ENCODE measurements around the gene GPR12. TPM values are rescaled to one million over a fixed set of nuclear protein-coding genes. Genes with fewer than 3 reads are reported as not detected.
"Not testable (repeated sequence)": the region's sequence is repeated elsewhere in the genome, so short reads cannot be mapped to it uniquely, and the experiment has no call there.

GPR12 gene
- total RNA-seq, 2 experiments from 2014 or later, result not detected

DNA sequence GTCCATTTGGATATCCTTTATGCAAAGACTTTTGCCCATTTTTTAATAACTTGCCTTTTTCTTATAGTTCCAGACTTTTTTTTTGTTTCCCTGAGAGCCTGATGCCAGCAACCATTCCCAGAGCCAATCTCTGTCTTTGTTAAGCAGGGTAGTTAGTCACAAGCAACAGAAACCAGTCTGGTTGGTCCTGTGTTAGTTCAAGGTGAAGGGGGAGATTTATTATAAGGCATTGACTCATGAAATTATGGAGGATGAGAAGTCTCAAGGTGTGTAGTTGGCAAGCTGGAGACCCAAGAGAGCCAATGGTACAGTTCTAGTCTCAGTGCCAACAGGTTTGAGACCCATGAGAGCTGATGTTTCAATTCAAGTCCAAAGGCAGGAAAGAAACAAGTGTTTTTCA, 33.0 kb downstream of the GPR12 start:
- Mint-ChIP-seq H3K27ac (no peak overlapping the region), H3K27me3 (ENCODE audit: low read depth) (peaks cover 3% of the 10 kb centered on the region), H3K4me1 (ENCODE audit: low read depth) (no peaks in the 10 kb centered on the region), H3K4me3 (no peak overlapping the region), H3K9me3 (no peaks in the 10 kb centered on the region), H3K36me3 (ENCODE audit: low read depth) (no peaks in the 10 kb centered on the region)
- CTCF ChIA-PET, result interaction anchor here (0.8 kb wide), 1 partner anchor 23 kb away, joined by 3 read pairs; no protein-coding TSS in a partner anchor
- intact Hi-C loops (cut with micrococcal nuclease), result no loop called here
- no peak for DNase-seq

DNA sequence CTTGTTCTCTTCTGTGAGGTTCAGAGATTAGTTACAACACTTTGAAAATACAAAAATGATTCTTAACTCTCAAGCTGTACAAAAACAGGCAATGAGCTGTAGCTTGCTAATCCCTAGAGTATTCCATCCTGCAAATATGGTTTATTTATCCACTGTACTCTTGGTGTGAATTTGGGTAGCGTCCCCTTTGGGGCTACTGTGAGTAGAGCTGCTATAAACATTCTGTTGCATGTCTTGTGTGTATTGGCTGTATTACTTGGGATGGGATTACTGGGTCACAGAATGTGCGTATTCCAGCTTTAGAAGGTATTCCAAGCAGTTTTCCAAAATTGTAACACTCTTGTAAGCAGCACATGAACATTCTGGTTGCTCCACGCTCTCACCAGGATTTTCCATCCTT, 33.5 kb downstream of the GPR12 start:
- no peaks in the 10 kb centered on the region for H3K36me3 Mint-ChIP-seq (ENCODE audit: low read depth)
- DNase-seq, result no peak
- peaks cover 3% of the 10 kb centered on the region for H3K4me1 Mint-ChIP-seq (ENCODE audit: low read depth)
- H3K27ac Mint-ChIP-seq, result no peak overlapping the region
- no peaks in the 10 kb centered on the region for H3K9me3 Mint-ChIP-seq
- intact Hi-C loops (cut with micrococcal nuclease), result no loop called here
- CTCF ChIA-PET, result interaction anchor here (0.8 kb wide), 1 partner anchor 23 kb away, joined by 3 read pairs; no protein-coding TSS in a partner anchor
- H3K4me3 Mint-ChIP-seq, result no peak overlapping the region
- peaks cover 3% of the 10 kb centered on the region for H3K27me3 Mint-ChIP-seq (ENCODE audit: low read depth)

DNA sequence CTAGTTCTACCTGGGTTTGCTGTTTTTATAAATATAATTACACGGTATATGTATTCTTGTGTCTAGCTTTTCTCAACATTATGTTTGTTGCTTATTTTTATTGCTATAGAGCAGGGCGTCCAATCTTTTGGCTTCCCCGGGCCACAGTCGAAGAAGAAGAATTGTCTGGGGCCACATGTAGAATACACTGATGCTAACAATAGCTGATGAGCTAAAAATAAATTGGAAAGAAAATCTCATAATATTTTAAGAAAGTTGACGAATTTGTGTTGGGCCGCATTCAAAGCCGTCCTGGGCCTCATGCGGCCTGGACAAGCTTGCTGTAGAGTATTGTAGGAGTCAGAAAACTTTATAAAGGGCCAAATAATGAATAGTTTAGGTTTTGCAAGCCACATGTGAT, 33.9 kb downstream of the GPR12 start:
- DNase-seq, result no peak
- no peak overlapping the region for H3K4me3 Mint-ChIP-seq
- H3K9me3 Mint-ChIP-seq, result no peaks in the 10 kb centered on the region
- H3K27ac Mint-ChIP-seq, result no peak overlapping the region
- intact Hi-C loops (cut with micrococcal nuclease), result no loop called here
- CTCF ChIA-PET, result interaction anchor here (0.6 kb wide), 1 partner anchor 1098 kb away, joined by 3 read pairs; no protein-coding TSS in a partner anchor
- H3K27me3 Mint-ChIP-seq (ENCODE audit: low read depth), result peaks cover 3% of the 10 kb centered on the region
- peaks cover 6% of the 10 kb centered on the region for H3K4me1 Mint-ChIP-seq (ENCODE audit: low read depth)
- no peaks in the 10 kb centered on the region for H3K36me3 Mint-ChIP-seq (ENCODE audit: low read depth)

DNA sequence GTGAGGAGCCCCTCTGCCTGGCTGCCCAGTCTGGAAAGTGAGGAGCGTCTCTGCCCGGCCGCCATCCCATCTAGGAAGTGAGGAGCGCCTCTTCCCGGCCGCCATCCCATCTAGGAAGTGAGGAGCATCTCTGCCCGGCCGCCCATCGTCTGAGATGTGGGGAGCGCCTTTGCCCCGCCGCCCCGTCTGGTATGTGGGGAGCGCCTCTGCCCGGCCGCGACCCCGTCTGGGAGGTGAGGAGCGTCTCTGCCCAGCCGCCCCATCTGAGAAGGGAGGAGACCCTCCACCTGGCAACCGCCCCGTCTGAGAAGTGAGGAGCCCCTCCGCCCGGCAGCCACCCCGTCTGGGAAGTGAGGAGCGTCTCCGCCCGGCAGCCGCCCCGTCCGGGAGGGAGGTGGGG, 37.0 kb downstream of the GPR12 start:
- DNase-seq; H3K27ac Mint-ChIP-seq; H3K4me3 Mint-ChIP-seq; H3K9me3 Mint-ChIP-seq; H3K36me3 Mint-ChIP-seq (ENCODE audit: low read depth); H3K27me3 Mint-ChIP-seq (ENCODE audit: low read depth); CTCF ChIA-PET: not testable (repeated sequence)
- intact Hi-C loops (cut with micrococcal nuclease), result loop anchor here (5.0 kb wide), 1 partner anchor 64 kb away; no protein-coding TSS in a partner anchor
- H3K4me1 Mint-ChIP-seq (ENCODE audit: low read depth), result peaks cover 18% of the 10 kb centered on the region

DNA sequence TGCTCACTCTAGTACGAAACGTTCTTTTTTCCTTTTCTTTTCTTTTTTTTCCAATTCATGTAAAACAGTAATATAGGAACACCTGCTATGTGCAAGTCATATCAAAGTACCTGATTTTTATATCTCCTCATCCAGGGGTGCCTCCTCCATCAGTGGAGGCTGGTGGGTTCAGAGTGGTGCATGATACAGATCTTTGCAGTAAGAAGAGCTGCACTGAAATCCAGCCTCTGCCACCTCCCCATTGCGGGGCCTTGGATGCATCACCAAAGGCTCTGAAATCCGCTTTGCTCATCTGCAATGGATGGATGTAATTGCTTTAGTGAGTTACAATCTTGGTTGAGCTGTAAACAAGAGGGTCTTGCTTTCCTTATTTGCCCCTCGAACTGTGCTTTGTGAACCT, 38.3 kb downstream of the GPR12 start:
- intact Hi-C loops (cut with micrococcal nuclease), result loop anchor here (5.0 kb wide), 1 partner anchor 65 kb away; no protein-coding TSS in a partner anchor
- Mint-ChIP-seq H3K27me3 (ENCODE audit: low read depth) (no peaks in the 10 kb centered on the region), H3K36me3 (ENCODE audit: low read depth) (no peaks in the 10 kb centered on the region), H3K9me3 (no peaks in the 10 kb centered on the region), H3K4me3 (no peak overlapping the region), H3K4me1 (ENCODE audit: low read depth) (peaks cover 18% of the 10 kb centered on the region), H3K27ac (no peak overlapping the region)
- no peak for DNase-seq
- CTCF ChIA-PET, result no interaction called here

DNA sequence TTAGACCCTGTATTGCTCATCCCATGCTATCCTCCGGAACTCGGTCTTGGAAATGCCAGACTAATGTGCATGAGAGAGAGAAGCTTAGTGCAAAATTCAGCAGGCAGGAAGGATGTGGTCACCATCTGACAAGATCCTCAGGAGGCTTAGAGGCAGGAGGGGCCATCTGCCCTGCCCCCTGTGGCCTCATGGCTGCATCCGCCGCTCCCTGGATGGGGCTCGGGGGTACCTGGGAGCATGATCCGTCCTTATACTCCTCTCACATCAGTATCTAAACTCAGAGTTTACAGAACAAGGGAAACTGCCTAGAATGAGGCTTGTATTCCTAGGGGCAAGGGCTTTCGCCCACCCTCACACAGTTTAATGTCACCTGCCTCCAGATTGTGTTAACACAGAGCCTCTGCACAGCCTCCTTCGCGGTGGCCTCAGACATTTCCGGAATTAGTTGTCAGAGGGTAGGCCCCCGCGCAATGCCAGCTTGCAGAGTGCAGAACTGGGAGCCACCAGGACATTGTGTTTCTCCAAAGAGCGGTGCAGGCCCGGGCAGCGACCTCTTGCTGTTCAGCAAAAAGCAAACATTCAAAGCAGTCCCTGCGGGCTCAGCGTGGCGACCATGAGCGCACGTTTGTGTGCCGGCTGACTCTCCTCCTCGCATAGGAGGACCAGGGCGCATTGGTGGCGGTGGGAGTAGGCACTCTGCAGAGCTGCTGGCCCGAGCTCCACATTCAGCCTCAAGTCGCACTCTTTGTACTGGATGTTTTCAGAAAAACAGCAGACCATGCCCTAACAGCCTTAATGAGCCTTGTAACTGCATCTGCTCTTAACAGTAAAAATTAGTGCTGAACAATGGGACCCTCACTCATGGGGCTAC, 39.1 kb downstream of the GPR12 start:
- CTCF ChIA-PET, result interaction anchor here (0.6 to 1.8 kb wide), 3 partner anchors 23 to 225 kb away, joined by 3 to 9 read pairs (median 3); no protein-coding TSS in a partner anchor
- peak; percentile 63 for DNase-seq
- Mint-ChIP-seq H3K4me1 (ENCODE audit: low read depth) (peaks cover 18% of the 10 kb centered on the region), H3K27me3 (ENCODE audit: low read depth) (no peaks in the 10 kb centered on the region), H3K27ac (no peak overlapping the region), H3K4me3 (peak overlapping the region; percentile 56), H3K36me3 (ENCODE audit: low read depth) (no peaks in the 10 kb centered on the region), H3K9me3 (no peaks in the 10 kb centered on the region)
- intact Hi-C loops (cut with micrococcal nuclease), result loop anchor here (5.0 kb wide), 1 partner anchor 66 kb away; no protein-coding TSS in a partner anchor

DNA sequence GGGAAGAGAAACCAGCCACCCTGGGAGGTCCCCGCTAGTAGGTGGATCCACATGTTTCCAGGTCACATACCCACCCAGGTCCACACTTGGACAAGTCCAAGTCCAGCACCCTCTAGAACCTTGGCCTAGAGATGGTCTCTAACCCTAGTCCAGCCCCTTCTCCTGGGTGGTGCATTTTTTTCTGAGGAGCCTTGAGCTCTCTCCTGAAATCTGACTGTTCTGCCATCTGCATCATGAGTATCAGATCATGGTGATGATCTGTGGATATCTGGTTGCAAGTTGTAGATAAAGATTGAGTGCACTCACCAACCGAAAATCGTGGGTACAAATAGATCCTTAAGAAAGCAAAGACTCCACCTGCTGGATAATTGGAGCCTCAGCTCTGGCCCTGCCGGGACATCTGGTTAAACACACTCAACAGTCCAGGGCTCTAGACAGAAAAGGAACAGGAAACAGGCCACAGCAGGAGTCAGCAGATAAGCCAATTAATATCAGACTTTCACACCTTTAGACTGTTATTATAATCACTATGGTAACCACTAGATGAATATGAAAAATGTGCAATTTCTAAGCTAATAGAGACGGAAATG, 41.1 kb downstream of the GPR12 start:
- H3K36me3 Mint-ChIP-seq (ENCODE audit: low read depth), result no peaks in the 10 kb centered on the region
- no peak overlapping the region for H3K27ac Mint-ChIP-seq
- no peaks in the 10 kb centered on the region for H3K9me3 Mint-ChIP-seq
- intact Hi-C loops (cut with micrococcal nuclease), result no loop called here
- H3K27me3 Mint-ChIP-seq (ENCODE audit: low read depth), result no peaks in the 10 kb centered on the region
- CTCF ChIA-PET, result interaction anchor here (0.5 to 2.0 kb wide), 5 partner anchors 12 to 533 kb away, joined by 3 to 9 read pairs (median 4); no protein-coding TSS in a partner anchor
- no peak for DNase-seq
- no peak overlapping the region for H3K4me3 Mint-ChIP-seq
- peaks cover 18% of the 10 kb centered on the region for H3K4me1 Mint-ChIP-seq (ENCODE audit: low read depth)

DNA sequence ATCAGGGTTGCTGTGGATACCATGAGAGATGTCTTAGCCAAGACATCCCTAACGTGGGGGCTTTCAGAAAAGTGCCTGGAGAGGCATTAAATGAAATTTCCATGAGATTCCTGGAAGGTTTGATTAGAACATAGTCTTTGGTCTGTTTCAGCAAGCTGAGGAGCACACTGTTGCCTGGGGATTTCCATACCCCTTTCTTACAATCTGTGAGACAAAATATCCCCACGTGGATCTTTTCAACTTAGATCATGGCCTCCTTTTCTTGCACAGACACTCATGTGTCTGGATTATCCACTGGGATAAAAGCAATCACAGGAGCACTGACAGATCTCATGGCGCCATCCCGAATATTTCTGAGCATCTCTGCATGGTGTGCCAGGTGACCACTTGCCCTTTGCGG, 41.7 kb downstream of the GPR12 start:
- no peak overlapping the region for H3K4me3 Mint-ChIP-seq
- peaks cover 18% of the 10 kb centered on the region for H3K4me1 Mint-ChIP-seq (ENCODE audit: low read depth)
- H3K27me3 Mint-ChIP-seq (ENCODE audit: low read depth), result no peaks in the 10 kb centered on the region
- no peaks in the 10 kb centered on the region for H3K36me3 Mint-ChIP-seq (ENCODE audit: low read depth)
- intact Hi-C loops (cut with micrococcal nuclease), result no loop called here
- no peaks in the 10 kb centered on the region for H3K9me3 Mint-ChIP-seq
- no peak overlapping the region for H3K27ac Mint-ChIP-seq
- CTCF ChIA-PET, result interaction anchor here (0.5 to 2.0 kb wide), 5 partner anchors 11 to 532 kb away, joined by 3 to 9 read pairs (median 4); no protein-coding TSS in a partner anchor
- DNase-seq, result no peak

DNA sequence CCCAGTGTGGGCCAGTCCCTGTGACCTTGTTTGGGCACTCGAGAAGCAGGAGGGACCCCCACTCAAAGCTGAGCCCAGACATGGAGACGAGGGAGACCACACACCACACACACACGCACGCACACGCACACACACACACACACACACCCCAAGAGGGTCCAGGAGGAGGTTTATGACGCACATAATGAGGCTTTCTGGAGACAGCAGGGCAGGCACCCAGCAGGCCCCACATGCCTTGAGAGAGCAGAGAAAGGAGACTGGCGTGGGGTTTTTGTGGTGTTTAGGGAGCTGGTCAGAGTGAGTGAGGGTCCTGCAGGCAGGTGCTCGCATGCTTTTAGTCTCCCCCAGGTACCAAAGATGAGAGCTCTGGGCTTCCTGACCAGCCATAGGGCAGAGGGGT, 42.4 kb downstream of the GPR12 start:
- H3K27me3 Mint-ChIP-seq (ENCODE audit: low read depth), result no peaks in the 10 kb centered on the region
- H3K9me3 Mint-ChIP-seq, result no peaks in the 10 kb centered on the region
- no peak for DNase-seq
- no peak overlapping the region for H3K27ac Mint-ChIP-seq
- intact Hi-C loops (cut with micrococcal nuclease), result no loop called here
- CTCF ChIA-PET, result interaction anchor here (0.6 to 1.6 kb wide), 3 partner anchors 16 to 90 kb away, joined by 4 to 5 read pairs (median 4); no protein-coding TSS in a partner anchor
- H3K36me3 Mint-ChIP-seq (ENCODE audit: low read depth), result no peaks in the 10 kb centered on the region
- H3K4me1 Mint-ChIP-seq (ENCODE audit: low read depth), result peaks cover 18% of the 10 kb centered on the region
- no peak overlapping the region for H3K4me3 Mint-ChIP-seq

DNA sequence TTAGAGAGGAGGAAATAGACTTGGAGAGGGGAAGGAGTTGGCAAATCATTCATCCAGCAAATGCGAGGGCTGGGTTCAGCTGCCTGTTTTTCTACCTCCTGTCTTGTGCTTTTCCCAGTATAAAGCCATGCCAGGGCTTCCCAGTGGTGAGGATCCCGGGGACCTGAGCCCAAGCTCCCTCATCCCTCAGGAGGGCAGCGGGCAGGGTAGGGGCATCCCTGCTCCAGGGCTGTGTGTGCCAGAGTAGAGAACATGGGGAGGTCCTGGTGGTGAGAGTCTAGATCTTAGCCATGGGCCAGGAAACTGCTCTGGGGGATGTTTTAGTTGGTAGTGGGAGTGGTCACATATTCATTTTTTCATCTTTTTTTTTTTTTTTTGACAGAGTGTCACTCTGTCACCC, 43.6 kb downstream of the GPR12 start:
- no peak for DNase-seq
- CTCF ChIA-PET, result interaction anchor here (0.6 kb wide), 1 partner anchor 37 kb away, joined by 4 read pairs; no protein-coding TSS in a partner anchor
- intact Hi-C loops (cut with micrococcal nuclease), result no loop called here
- Mint-ChIP-seq H3K9me3 (peaks cover 7% of the 10 kb centered on the region), H3K36me3 (ENCODE audit: low read depth) (no peaks in the 10 kb centered on the region), H3K27me3 (ENCODE audit: low read depth) (no peaks in the 10 kb centered on the region), H3K27ac (no peak overlapping the region), H3K4me1 (ENCODE audit: low read depth) (peaks cover 13% of the 10 kb centered on the region), H3K4me3 (no peak overlapping the region)

DNA sequence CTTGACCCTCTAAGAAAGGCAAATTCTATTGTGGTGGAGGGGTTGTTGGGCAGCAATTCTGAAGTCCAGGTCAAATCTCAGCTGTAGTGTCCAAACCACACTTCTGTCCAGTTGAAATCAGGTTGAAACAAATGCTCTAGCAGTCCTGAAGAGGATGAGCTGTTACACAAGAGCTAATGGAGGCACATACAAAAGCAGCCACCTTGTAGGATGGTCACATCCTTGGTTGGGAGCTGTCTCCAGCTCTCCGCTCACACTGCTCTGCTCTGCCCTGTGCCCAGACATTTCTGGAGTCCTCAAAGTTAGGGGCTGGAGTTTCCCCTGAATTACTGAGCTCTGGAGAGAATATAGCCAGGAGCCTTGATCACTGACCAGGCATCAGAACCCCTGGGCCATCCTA, 47.2 kb downstream of the GPR12 start:
- no peak overlapping the region for H3K4me3 Mint-ChIP-seq
- no peak for DNase-seq
- no peaks in the 10 kb centered on the region for H3K36me3 Mint-ChIP-seq (ENCODE audit: low read depth)
- CTCF ChIA-PET, result interaction anchor here (0.7 kb wide), 1 partner anchor 15 kb away, joined by 3 read pairs; no protein-coding TSS in a partner anchor
- no peak overlapping the region for H3K27ac Mint-ChIP-seq
- no peaks in the 10 kb centered on the region for H3K27me3 Mint-ChIP-seq (ENCODE audit: low read depth)
- H3K4me1 Mint-ChIP-seq (ENCODE audit: low read depth), result no peaks in the 10 kb centered on the region
- intact Hi-C loops (cut with micrococcal nuclease), result no loop called here
- H3K9me3 Mint-ChIP-seq, result peaks cover 7% of the 10 kb centered on the region

DNA sequence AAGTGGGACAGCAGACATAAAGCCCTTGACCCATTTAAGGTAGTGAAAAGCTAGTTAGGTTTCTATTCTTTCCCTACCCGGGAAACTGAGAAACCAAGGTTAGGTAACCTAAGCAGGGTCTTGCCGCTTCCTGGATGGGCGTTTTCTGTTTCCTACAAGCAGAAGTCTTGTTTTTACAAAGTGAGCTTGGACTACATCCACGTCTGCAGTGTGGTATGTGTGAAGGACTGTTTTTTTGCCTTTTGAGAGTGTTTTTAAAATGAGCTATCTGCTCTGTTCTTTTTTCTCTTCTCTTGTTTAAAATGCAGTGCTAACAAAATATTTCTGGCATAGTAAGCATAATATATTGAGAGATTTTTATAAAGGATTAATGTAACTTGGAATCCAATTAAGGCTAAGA, 49.4 kb downstream of the GPR12 start:
- Mint-ChIP-seq H3K4me3 (no peak overlapping the region), H3K4me1 (ENCODE audit: low read depth) (no peaks in the 10 kb centered on the region), H3K27me3 (ENCODE audit: low read depth) (no peaks in the 10 kb centered on the region)

More for the DNA sequence above, 49.4 kb downstream of the GPR12 start:
- no peak for DNase-seq
- CTCF ChIA-PET, result interaction anchor here (0.9 to 1.5 kb wide), 4 partner anchors 13 to 162 kb away, joined by 3 to 9 read pairs (median 4); no protein-coding TSS in a partner anchor
- Mint-ChIP-seq H3K9me3 (peaks cover 7% of the 10 kb centered on the region), H3K27ac (no peak overlapping the region), H3K36me3 (ENCODE audit: low read depth) (no peaks in the 10 kb centered on the region)
- intact Hi-C loops (cut with micrococcal nuclease), result no loop called here

Measured in activated naive CD4-positive, alpha-beta T cell treated with anti-CD3 and anti-CD28 coated beads for 36 hours (primary cell).